GM18861 (cell line): ENCODE results near the gene NIPBL.
"Not testable (repeated sequence)": the region's sequence is repeated elsewhere in the genome, so short reads cannot be mapped to it uniquely, and the experiment has no call there.

Experiments
- ATAC-seq: cut with Tn5 transposase; IDR thresholded peaks from one replicate; pipeline ENCODE4 v1.9.1; 2021; ENCODE audit not compliant: unreplicated experiment

Gene NIPBL

DNA sequence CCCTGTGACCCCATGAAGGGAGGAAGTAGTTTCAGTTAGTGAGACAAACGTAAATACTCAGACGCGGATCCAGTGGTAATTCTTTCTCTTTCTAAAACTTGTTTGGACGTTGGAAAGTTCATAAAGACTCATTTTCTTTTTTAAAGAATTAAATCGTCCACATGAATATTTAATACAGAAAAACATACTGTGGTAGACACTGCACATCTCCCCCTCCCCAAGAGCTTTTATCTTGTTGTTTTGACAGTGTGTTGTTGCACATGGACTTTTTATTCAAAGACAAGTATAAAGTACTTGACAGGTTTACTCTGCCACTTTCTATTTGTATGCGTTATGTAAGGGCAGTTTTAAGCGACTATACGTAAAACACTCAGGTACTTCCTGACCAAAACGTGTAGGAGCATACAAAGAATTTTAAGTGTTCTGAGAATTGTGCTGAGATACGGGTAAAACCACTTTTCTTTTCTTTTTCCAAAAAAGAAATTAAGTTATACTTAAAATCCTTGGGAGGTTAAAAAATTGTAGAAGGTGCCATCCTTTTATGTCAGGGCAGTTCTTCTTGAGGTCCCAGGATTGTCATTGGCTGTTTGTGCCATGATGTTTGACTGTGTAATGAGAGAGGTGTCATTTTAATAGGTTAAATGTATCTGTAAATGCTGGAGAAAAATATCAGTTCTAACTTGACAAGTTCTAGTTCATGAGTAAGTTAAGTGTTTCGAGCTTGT, 1.3 kb downstream of the NIPBL start:
- no peak for ATAC-seq

- no peak for ATAC-seq
Observed at GRCh38 chr5:36878392-36879082, 2.0 kb downstream of the NIPBL start.

GRCh38 chr5:36879274-36880033, 2.9 kb downstream of the NIPBL start:
- no peak for ATAC-seq

DNA sequence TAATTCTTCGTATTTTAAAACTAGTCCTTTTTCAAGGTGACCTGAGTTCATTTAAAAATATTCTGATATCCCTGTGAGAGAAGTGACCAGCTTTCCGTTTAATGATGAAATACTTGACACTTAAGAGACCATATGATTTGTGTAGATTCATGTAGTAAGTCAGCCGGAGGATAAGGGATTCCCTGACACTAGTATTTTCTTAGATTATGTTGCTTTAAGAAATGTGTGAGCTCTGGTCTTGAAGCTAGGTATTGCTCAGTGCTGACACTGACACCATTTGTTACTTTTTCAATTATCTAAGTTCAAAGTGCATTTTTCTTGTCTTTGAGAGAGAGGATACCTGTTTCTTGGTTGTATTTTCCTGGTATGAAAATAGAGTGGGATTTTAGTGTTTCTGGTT, 4.2 kb downstream of the NIPBL start:
- no peak for ATAC-seq

DNA sequence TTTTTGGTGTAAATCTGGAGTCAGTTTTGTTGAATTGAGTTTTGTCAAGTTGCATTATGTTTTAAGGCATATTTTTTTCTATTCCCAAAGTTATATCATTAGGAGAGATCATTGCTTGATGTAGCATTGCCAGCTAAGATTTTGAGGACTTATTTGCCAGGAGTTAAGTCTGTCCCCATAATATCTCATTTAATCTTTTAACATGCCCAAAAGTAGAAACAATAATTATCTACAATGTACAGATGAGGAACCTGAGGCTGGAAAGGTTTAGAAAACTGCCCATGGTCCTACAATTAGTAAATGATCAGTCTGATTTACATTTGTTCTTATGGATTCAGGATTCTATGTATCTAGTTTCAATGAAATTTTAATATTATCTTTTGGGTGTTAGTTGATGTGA, 4.7 kb downstream of the NIPBL start:
- ATAC-seq: no peak

DNA sequence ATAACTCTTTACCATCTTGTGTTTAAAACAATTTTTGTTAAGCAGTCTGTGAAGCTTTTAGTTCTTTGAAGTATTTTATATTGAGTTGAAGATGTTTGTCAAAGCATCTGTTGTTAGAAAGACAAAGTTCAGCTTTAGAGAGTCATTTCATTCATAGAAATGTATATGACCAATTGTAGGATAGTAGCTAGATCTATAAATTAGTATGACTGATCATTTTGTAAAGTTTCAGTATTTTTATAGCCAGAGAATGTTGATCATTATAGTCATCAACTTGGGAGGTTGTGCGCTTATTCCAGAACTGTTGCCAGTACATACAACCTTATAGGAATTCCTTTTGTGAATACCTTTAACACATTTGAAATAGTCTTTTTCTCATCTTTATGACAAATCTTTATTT, 5.2 kb downstream of the NIPBL start:
- ATAC-seq: no peak

DNA sequence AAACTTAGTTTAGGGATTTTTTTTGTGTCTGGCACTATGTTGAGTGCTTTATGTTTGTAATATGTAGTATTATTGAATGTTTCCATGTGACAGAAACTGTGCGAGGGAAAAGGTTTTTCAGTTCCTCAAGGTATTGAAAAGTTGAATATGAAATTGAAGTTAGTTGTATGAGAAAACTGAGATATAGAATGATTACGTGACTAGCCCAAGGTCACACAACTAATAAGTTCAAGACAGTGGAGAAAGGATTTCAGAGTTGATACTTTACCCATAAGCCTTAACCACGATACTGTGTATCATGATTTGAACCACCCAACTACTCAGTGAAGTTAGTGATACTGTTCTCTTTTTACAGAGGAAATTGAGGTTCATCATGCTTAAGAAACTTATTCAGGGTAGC, 5.7 kb downstream of the NIPBL start:
- ATAC-seq: peak; percentile 30

- ATAC-seq: no peak
Observed at GRCh38 chr5:36883894-36884462, 7.4 kb downstream of the NIPBL start.

DNA sequence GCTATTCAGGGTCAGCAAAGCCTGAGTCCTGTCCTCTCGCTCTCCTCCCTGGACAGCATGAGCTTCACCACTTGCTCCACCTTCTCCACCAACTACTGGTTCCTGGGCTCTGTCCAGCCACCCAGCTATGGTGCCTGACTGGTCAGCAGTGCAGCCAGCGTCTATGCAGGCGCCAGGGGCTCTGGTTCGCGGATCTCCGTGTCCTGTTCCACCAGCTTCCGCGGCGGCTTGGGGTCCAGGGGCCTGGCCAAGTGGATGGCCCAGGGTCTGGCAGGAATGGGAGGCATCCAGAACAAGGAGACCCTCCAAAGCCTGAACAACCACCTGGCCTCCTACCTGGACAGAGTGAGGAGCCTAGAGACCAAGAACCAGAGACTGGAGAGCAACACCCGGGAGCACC, 8.6 kb downstream of the NIPBL start:
- no peak for ATAC-seq

DNA sequence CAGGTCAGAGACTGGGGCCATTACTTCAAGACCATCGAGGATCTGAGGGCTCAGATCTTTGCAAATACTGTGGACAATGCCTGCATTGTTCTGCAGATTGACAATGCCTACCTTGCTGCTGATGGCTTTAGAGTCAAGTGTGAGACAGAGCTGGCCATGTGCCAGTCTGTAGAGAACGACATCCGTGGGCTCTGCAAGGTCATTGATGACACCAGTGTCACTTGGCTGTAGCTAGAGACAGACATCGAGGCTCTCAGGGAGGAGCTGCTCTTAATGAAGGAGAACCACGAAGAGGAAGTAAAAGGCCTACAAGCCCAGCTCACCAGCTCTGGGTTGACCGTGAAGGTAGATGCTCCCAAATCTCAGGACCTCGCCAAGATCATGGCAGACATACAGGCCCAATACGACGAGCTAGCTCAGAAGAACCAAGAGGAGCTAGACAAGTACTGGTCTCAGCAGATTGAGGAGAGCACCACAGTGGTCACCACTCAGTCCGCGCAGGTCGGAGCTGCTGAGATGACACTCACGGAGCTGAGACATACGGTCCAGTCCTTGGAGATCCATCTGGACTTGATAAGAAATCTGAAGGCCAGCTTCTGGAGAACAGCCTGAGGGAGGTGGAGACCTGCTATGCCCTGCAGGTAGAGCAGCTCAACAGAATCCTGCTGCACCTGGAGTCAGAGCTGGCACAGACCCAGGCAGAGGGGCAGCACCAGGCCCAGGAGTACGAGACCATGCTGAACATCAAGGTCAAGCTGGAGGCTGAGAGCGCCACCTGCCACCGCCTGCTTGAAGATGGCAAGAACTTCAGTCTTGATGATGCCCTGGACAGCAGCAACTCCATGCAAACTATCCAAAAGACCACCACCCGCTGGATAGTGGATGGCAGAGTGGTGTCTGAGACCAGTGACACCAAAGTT, 9.3 kb downstream of the NIPBL start:
- ATAC-seq: no peak

DNA sequence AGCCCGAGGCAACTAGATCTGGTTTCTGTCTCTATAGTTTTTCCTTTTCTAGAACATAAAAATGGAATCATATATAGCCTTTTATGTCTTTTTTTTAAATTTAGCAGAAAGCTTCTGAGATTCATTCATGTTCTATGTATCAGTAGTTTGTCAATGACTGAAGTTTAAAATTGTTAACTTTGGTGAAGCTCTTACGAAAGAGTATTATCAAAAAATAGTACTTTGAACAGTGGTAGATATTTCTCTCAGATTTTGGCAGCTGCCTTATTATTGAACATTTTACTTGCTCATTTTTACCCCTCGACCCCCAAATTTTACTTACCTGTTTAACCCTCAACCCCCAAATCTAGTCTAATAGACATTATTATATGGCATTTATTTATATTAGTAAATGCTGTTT, 10.2 kb downstream of the NIPBL start:
- no peak for ATAC-seq

DNA sequence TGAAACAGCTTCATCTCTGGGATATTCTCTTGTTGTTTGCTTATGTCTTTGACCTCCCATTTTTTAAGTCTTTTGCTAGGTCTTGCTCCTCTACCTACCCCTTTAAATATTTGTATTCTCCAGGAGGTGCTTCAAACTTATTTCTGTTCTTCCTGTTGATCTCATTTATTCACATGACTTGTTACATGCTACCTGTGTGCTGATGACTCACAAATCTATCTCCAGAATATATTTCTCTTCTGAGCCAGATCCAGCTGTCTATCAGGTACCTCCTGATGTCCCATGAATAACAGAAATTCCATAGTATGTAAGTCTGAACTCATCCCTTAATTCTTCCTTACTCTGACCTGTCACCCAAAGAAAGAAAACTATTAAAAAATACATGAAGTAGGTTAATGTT, 11.0 kb downstream of the NIPBL start:
- ATAC-seq: no peak

DNA sequence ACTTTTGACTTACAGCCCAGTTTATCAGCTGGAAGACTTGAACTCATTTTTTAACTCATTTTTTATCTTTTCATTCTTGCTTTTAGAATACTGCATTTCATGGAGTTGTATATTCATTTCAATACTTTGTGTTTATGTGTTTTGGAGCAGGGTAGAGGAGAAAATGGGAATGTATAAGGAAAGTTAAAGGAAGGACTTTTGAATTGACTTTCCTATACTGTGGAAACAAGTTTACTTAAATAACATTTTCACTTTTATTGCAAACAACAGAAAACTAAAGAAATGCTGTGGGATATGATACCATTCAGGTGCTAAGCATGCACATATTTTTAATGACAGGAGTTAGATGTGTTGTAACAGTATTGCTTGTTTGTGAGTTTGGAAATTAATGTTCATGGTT, 11.7 kb downstream of the NIPBL start:
- ATAC-seq: no peak

- ATAC-seq: no peak
Observed at GRCh38 chr5:36889264-36889663, 12.7 kb downstream of the NIPBL start.

GRCh38 chr5:36891266-36891665, 14.7 kb downstream of the NIPBL start:
- no peak for ATAC-seq

DNA sequence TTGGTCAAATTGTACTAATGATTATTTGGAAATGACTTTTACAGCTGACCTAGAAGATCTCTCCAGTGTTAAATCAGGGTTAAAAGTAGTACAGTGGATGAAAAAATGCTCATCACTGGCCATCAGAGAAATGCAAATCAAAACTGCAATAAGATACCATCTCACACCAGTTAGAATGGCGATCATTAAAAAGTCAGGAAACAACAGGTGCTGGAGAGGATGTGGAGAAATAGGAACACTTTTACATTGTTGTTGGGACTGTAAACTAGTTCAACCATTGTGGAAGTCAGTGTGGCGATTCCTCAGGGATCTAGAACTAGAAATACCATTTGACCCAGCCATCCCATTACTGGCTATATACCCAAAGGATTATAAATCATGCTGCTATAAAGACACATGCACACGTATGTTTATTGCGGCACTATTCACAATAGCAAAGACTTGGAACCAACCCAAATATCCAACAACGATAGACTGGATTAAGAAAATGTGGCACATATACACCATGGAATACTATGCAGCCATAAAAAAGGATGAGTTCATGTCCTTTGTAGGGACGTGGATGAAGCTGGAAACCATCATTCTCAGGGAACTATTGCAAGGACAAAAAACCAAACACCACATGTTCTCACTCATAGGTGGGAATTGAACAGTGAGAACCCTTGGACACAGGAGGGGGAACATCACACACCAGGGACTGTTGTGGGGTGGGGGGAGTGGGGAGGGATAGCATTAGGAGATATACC, 15.7 kb downstream of the NIPBL start:
- not testable (repeated sequence) for ATAC-seq

GRCh38 chr5:36894954-36895353, 18.4 kb downstream of the NIPBL start:
- no peak for ATAC-seq

DNA sequence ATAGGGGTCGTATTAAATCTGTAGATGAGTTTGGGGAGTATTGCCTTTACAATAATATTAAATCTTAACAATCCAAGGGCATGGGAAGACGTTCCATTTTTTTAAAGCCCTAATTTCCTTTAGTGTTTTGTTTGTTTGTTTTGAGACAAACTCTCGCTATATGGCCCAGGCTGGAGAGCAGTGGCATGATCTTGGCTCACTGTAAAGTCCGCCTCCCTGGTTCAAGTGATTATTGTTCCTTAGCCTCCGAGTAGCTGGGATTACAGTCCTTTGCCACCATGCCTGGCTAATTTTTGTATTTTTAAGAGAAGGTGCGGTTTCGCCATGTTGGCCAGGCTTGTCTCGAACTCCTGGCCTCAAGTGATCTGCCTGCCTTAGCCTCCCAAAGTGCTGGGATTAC, 19.9 kb downstream of the NIPBL start:
- ATAC-seq: no peak

GRCh38 chr5:36897616-36898015, 21.0 kb downstream of the NIPBL start:
- ATAC-seq: no peak

DNA sequence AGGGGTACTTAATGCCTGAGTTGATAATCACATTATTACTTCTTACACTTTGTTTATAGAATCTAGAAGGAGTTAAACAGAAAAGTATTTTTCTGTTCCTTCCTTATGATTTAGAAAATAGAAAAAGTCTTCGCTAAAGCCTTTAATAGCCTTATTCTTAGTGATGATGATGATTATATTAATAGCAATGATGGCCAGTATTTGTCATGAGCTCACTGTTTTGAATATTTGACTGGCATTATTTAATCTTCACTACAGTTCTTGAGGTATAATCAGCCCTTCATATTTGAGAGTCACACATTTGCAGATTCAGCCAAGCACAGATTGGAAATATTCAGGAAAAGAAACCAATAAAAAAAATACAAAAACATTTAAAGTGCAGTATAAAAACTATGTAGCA, 23.3 kb downstream of the NIPBL start:
- no peak for ATAC-seq
